SK-N-SH treated with all-trans-retinoic acid at 6 μM for 48 hours (cell line): Measurements from ENCODE around the gene ZNF91.
"Not testable (repeated sequence)": the region's sequence is repeated elsewhere in the genome, so short reads cannot be mapped to it uniquely, and the experiment has no call there.

Experiments
- ATAC-seq: fragments of 200-7000 bp; cut with Tn5 transposase; 3 replicates; pipeline ENCODE4 v1.9.1; 2020; ENCODE audit warnings: mild to moderate bottlenecking, moderate library complexity
- ARNTL ChIP-seq: fragments of 450-650 bp; formaldehyde crosslinking; IDR thresholded peaks from 2 replicates; pipeline ENCODE4 v1.5.0; 2020; ENCODE audit warnings: low read depth, mild to moderate bottlenecking, moderate library complexity, borderline replicate concordance
- BACH2 ChIP-seq: fragments of 250-450 bp; sonication (Bioruptor Pico); IDR thresholded peaks from 2 replicates; pipeline ENCODE4 v1.9.0; 2021; ENCODE audit warnings: mild to moderate bottlenecking, borderline replicate concordance
- CSDC2 ChIP-seq: fragments of 250-450 bp; sonication (Bioruptor Pico); IDR thresholded peaks from 2 replicates; pipeline ENCODE4 v1.5.0; 2020; ENCODE audit warnings: mild to moderate bottlenecking, moderate library complexity
- ESRRG ChIP-seq: fragments of 250-450 bp; sonication (Bioruptor Pico); IDR thresholded peaks from 2 replicates; pipeline ENCODE4 v1.6.1; 2021; ENCODE audit warnings: mild to moderate bottlenecking
- GLIS3 ChIP-seq: fragments of 250-450 bp; sonication (Bioruptor Pico); IDR thresholded peaks from 2 replicates; pipeline ENCODE4 v1.5.0; 2020; ENCODE audit warnings: mild to moderate bottlenecking, moderate library complexity
- ISL1 ChIP-seq: fragments of 250-450 bp; sonication (Bioruptor Pico); IDR thresholded peaks from 2 replicates; pipeline ENCODE4 v2.1.2; 2022; ENCODE audit warnings: mild to moderate bottlenecking, moderate library complexity
- OSR1 ChIP-seq: fragments of 250-450 bp; sonication (Bioruptor Pico); IDR thresholded peaks from 2 replicates; pipeline ENCODE4 v1.8.0; 2022; ENCODE audit warnings: moderate library complexity, mild to moderate bottlenecking, inconsistent platforms
- PPARA ChIP-seq: fragments of 250-450 bp; sonication (Bioruptor Pico); IDR thresholded peaks from 2 replicates; pipeline ENCODE4 v1.5.0; 2020; ENCODE audit warnings: mild to moderate bottlenecking, borderline replicate concordance
- RARB ChIP-seq: fragments of 250-450 bp; sonication (Bioruptor Pico); IDR thresholded peaks from 2 replicates; pipeline ENCODE4 v1.8.0; 2021; ENCODE audit warnings: mild to moderate bottlenecking, moderate library complexity
- SNAI2 ChIP-seq: fragments of 250-450 bp; sonication (Bioruptor Pico); IDR thresholded peaks from 2 replicates; pipeline ENCODE4 v1.5.0; 2020; ENCODE audit warnings: mild to moderate bottlenecking, moderate library complexity
- TCF4 ChIP-seq: fragments of 250-450 bp; sonication (Bioruptor Pico); IDR thresholded peaks from 2 replicates; pipeline ENCODE4 v1.8.0; 2021; ENCODE audit warnings: mild to moderate bottlenecking, moderate library complexity, borderline replicate concordance
- TOX ChIP-seq: fragments of 250-450 bp; sonication (Bioruptor Pico); IDR thresholded peaks from 2 replicates; pipeline ENCODE4 v1.8.0; 2021; ENCODE audit warnings: mild to moderate bottlenecking, moderate library complexity, borderline replicate concordance
- ZC3H10 ChIP-seq: fragments of 250-450 bp; sonication (Bioruptor Pico); IDR thresholded peaks from 2 replicates; pipeline ENCODE4 v1.5.1; 2021; ENCODE audit warnings: mild to moderate bottlenecking, moderate library complexity
- ZFP3 ChIP-seq: fragments of 250-450 bp; sonication (Bioruptor Pico); IDR thresholded peaks from 2 replicates; pipeline ENCODE4 v1.5.0; 2020; ENCODE audit warnings: mild to moderate bottlenecking, moderate library complexity
- ZFP30 ChIP-seq: fragments of 450-650 bp; formaldehyde crosslinking; IDR thresholded peaks from 2 replicates; pipeline ENCODE4 v1.5.0; 2022; ENCODE audit warnings: mild to moderate bottlenecking, moderate library complexity
- ZNF565 ChIP-seq: fragments of 450-650 bp; formaldehyde crosslinking; conservative IDR thresholded peaks from 2 replicates; pipeline ENCODE4 v1.5.0; 2020; ENCODE audit warnings: low read depth, mild to moderate bottlenecking, moderate library complexity
- ZNF70 ChIP-seq: fragments of 450-650 bp; formaldehyde crosslinking; IDR thresholded peaks from 2 replicates; pipeline ENCODE4 v1.5.0; 2020; ENCODE audit warnings: mild to moderate bottlenecking, moderate library complexity
- TF ChIP-seq, protein P1 (sequence below): fragments of 250-450 bp; sonication (Bioruptor Pico); IDR thresholded peaks from 2 replicates; pipeline ENCODE4 v1.8.0; 2020; ENCODE audit warnings: mild to moderate bottlenecking, moderate library complexity, borderline replicate concordance
- TF ChIP-seq, protein P2 (sequence below): fragments of 250-450 bp; sonication (Bioruptor Pico); IDR thresholded peaks from 2 replicates; pipeline ENCODE4 v1.8.0; 2021; ENCODE audit warnings: low read depth, mild to moderate bottlenecking, moderate library complexity, borderline replicate concordance
- TF ChIP-seq, protein P3 (sequence below): fragments of 250-450 bp; sonication (Bioruptor Pico); IDR thresholded peaks from 2 replicates; pipeline ENCODE4 v1.5.1; 2021; ENCODE audit warnings: mild to moderate bottlenecking, moderate library complexity
- TF ChIP-seq, protein P4 (sequence below): fragments of 250-450 bp; sonication (Bioruptor Pico); IDR thresholded peaks from 2 replicates; pipeline ENCODE4 v1.5.0; 2020; ENCODE audit warnings: mild to moderate bottlenecking, moderate library complexity

Gene ZNF91

DNA sequence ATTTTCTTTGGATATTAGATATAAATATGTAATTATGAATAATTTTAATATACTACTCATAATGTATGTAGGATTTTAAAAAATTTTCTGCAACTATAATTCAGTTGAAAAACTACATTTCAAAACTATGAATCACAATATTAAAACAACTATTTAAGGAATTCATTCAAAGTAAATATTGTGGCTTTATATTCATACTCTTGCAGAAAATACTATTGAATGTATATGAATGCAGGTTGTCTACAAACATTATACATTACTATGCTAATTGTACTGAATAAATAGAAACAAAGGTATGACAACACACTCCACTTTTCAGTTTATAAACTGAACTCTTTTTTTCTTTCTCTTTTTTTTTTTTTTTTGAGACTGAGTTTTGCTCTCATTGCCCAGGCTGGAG, 14.2 kb downstream of the ZNF91 start:
- ATAC-seq, result no peak
- no peak for TF ChIP-seq ZNF565 (CRISPR knock-in tag)
- TF ChIP-seq ZC3H10, result no peak
- TF ChIP-seq BACH2 (CRISPR knock-in tag), result no peak
- no peak for TF ChIP-seq OSR1
- TF ChIP-seq ZFP3 (CRISPR knock-in tag), result no peak
- no peak for TF ChIP-seq ARNTL (CRISPR knock-in tag)
- no peak for TF ChIP-seq GLIS3 (CRISPR knock-in tag)
- no peak for TF ChIP-seq ESRRG (CRISPR knock-in tag)
- TF ChIP-seq, protein P1, sequence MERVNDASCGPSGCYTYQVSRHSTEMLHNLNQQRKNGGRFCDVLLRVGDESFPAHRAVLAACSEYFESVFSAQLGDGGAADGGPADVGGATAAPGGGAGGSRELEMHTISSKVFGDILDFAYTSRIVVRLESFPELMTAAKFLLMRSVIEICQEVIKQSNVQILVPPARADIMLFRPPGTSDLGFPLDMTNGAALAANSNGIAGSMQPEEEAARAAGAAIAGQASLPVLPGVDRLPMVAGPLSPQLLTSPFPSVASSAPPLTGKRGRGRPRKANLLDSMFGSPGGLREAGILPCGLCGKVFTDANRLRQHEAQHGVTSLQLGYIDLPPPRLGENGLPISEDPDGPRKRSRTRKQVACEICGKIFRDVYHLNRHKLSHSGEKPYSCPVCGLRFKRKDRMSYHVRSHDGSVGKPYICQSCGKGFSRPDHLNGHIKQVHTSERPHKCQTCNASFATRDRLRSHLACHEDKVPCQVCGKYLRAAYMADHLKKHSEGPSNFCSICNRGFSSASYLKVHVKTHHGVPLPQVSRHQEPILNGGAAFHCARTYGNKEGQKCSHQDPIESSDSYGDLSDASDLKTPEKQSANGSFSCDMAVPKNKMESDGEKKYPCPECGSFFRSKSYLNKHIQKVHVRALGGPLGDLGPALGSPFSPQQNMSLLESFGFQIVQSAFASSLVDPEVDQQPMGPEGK (CRISPR knock-in tag), result no peak
- TF ChIP-seq TCF4 (CRISPR knock-in tag), result no peak
- TF ChIP-seq, protein P2, sequence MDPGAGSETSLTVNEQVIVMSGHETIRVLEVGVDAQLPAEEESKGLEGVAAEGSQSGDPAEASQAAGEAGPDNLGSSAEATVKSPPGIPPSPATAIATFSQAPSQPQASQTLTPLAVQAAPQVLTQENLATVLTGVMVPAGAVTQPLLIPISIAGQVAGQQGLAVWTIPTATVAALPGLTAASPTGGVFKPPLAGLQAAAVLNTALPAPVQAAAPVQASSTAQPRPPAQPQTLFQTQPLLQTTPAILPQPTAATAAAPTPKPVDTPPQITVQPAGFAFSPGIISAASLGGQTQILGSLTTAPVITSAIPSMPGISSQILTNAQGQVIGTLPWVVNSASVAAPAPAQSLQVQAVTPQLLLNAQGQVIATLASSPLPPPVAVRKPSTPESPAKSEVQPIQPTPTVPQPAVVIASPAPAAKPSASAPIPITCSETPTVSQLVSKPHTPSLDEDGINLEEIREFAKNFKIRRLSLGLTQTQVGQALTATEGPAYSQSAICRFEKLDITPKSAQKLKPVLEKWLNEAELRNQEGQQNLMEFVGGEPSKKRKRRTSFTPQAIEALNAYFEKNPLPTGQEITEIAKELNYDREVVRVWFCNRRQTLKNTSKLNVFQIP, result no peak
- no peak for TF ChIP-seq SNAI2
- TF ChIP-seq ZNF70 (CRISPR knock-in tag), result no peak
- TF ChIP-seq PPARA, result no peak
- no peak for TF ChIP-seq RARB (CRISPR knock-in tag)
- TF ChIP-seq, protein P3, sequence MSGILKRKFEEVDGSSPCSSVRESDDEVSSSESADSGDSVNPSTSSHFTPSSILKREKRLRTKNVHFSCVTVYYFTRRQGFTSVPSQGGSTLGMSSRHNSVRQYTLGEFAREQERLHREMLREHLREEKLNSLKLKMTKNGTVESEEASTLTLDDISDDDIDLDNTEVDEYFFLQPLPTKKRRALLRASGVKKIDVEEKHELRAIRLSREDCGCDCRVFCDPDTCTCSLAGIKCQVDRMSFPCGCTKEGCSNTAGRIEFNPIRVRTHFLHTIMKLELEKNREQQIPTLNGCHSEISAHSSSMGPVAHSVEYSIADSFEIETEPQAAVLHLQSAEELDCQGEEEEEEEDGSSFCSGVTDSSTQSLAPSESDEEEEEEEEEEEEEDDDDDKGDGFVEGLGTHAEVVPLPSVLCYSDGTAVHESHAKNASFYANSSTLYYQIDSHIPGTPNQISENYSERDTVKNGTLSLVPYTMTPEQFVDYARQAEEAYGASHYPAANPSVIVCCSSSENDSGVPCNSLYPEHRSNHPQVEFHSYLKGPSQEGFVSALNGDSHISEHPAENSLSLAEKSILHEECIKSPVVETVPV, result no peak
- TF ChIP-seq, all 23 proteins: peak for 0

DNA sequence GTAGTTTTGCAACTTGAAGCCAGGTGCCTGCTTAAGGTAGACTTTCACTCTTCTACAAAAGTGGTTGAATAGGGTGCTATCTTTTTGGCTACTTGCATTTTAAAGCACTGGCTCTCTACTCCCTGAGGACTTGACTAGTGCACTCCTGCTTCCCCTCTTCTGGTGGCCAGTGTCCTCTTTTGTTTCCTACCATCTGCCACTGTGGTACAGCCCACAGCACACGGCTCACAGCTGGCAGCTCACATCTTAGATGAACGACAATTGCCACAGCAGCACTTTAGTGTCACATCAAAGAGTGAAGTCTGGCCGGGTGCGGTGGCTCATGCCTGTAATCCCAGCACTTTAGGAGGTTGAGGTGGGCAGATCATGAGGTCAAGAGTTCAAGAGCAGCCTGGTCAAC, 15.6 kb downstream of the ZNF91 start:
- not testable (repeated sequence) for ATAC-seq

DNA sequence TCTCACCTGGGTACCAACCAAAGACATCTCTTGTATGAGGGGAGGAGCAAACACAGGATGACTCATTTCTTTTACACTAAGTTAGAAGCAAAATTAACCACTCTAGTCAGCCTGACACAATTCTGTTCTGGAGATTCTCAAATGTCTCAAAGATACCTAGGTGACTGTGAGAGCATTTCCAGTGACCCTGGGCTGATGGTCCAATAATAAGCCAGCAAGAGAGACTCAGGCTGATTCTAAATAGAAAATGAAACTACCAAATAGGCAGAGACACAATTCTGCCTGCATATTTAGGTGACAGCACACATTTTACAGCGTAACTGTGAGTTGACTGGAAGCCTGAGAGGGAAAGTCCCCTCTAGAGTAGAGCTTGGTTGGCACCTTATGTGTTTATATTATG, 16.3 kb downstream of the ZNF91 start:
- ATAC-seq, result no peak
- TF ChIP-seq GLIS3 (CRISPR knock-in tag) (no peak), ISL1 (CRISPR knock-in tag) (no peak), CSDC2 (no peak), TOX (no peak), OSR1 (no peak), RARB (CRISPR knock-in tag) (no peak), ZC3H10 (no peak), PPARA (no peak), ARNTL (CRISPR knock-in tag) (no peak), SNAI2 (no peak), ZFP3 (CRISPR knock-in tag) (no peak), ZNF70 (CRISPR knock-in tag) (no peak)
- TF ChIP-seq, protein P4, sequence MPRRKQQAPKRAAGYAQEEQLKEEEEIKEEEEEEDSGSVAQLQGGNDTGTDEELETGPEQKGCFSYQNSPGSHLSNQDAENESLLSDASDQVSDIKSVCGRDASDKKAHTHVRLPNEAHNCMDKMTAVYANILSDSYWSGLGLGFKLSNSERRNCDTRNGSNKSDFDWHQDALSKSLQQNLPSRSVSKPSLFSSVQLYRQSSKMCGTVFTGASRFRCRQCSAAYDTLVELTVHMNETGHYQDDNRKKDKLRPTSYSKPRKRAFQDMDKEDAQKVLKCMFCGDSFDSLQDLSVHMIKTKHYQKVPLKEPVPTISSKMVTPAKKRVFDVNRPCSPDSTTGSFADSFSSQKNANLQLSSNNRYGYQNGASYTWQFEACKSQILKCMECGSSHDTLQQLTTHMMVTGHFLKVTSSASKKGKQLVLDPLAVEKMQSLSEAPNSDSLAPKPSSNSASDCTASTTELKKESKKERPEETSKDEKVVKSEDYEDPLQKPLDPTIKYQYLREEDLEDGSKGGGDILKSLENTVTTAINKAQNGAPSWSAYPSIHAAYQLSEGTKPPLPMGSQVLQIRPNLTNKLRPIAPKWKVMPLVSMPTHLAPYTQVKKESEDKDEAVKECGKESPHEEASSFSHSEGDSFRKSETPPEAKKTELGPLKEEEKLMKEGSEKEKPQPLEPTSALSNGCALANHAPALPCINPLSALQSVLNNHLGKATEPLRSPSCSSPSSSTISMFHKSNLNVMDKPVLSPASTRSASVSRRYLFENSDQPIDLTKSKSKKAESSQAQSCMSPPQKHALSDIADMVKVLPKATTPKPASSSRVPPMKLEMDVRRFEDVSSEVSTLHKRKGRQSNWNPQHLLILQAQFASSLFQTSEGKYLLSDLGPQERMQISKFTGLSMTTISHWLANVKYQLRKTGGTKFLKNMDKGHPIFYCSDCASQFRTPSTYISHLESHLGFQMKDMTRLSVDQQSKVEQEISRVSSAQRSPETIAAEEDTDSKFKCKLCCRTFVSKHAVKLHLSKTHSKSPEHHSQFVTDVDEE (CRISPR knock-in tag), result no peak
- TF ChIP-seq, protein P2, result no peak

DNA sequence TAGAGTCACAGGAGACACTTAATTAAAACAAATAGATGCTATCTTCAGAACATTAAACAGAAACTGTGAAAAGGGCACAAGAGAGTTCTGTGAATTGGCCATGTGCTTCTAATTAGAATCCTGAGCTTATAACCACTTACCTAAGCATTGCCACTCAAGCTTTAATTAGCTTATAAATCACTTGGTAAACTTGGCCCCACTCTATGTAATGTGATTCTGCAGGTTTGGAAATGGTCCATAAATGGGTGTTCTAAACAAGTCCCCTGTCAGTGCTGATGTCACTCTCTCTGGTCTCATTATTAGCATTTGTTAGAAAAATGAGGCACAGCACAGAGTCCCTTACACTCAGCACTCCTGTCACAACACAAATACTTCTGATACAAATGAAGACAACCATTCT, 18.0 kb downstream of the ZNF91 start:
- ATAC-seq, result no peak
- TF ChIP-seq CSDC2 (no peak), OSR1 (no peak), PPARA (no peak), BACH2 (CRISPR knock-in tag) (no peak), GLIS3 (CRISPR knock-in tag) (no peak), ZNF565 (CRISPR knock-in tag) (no peak), ZC3H10 (no peak), ESRRG (CRISPR knock-in tag) (no peak), TOX (no peak), ZFP3 (CRISPR knock-in tag) (no peak), ZFP30 (CRISPR knock-in tag) (no peak)
- TF ChIP-seq, protein P1 (CRISPR knock-in tag), result no peak
- TF ChIP-seq, protein P2, result no peak
